Tibial nerve (tissue), 3 donors: Measurements from ENCODE around the gene CACNA1H.
"Not testable (repeated sequence)": the region's sequence is repeated elsewhere in the genome, so short reads cannot be mapped to it uniquely, and the experiment has no call there.

ENCODE experiments used
- POLR2A ChIP-seq, 2 donors: fragments of 450-650 bp; IDR thresholded peaks; one replicate each; pipeline ENCODE4 v1.6.1; 2017; ENCODE audit warnings: antibody characterized with exemption in 2 of 2, mild to moderate bottlenecking in 2 of 2, moderate library complexity in 2 of 2
- TF ChIP-seq, protein P1 (sequence below), 5 experiments: fragments of 200-600 bp in 3 of 5; fragments of 450-650 bp in 2 of 5; sonication (generic) in 3 of 5; IDR thresholded peaks; one replicate each; pipeline ENCODE4 v1.5.1; 2016 to 2019; ENCODE audit warnings: antibody characterized with exemption in 5 of 5, mild to moderate bottlenecking in 3 of 5, moderate library complexity in 2 of 5

DNA sequence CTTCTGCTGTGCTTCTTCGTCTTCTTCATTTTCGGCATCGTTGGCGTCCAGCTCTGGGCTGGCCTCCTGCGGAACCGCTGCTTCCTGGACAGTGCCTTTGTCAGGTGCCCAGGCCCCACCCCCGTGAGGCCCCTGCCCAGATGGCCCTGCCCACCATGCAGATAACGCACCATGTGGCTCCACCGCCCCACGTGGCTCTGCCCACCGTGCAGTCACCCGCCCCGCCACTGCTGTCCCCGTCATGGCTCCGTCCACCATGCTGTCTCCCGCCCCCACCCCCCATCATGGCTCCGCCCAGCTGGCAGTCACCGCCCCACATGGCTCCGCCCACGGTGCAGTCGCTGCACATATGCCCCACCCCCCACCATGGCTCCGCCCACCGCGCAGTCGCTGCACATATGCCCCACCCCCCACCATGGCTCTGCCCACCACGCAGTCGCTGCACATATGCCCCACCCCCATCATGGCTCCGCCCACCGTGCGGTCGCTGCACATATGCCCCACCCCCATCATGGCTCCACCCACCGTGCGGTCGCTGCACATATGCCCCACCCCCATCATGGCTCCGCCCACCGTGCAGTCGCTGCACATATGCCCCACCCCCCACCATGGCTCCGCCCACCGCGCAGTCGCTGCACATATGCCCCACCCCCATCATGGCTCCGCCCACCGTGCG, 45.9 kb downstream of the CACNA1H start:
- TF ChIP-seq POLR2A (IDR thresholded peaks at IDR 0.05) = not testable (repeated sequence)
- TF ChIP-seq, protein P1, sequence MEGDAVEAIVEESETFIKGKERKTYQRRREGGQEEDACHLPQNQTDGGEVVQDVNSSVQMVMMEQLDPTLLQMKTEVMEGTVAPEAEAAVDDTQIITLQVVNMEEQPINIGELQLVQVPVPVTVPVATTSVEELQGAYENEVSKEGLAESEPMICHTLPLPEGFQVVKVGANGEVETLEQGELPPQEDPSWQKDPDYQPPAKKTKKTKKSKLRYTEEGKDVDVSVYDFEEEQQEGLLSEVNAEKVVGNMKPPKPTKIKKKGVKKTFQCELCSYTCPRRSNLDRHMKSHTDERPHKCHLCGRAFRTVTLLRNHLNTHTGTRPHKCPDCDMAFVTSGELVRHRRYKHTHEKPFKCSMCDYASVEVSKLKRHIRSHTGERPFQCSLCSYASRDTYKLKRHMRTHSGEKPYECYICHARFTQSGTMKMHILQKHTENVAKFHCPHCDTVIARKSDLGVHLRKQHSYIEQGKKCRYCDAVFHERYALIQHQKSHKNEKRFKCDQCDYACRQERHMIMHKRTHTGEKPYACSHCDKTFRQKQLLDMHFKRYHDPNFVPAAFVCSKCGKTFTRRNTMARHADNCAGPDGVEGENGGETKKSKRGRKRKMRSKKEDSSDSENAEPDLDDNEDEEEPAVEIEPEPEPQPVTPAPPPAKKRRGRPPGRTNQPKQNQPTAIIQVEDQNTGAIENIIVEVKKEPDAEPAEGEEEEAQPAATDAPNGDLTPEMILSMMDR (IDR thresholded peaks at IDR 0.05) = not testable (repeated sequence)
